HepG2 (cell line): Measurements from ENCODE around the gene CFAP54.

Experiments
- ATRX ChIP-seq: sonication (generic); formaldehyde crosslinking; IDR thresholded peaks from 2 replicates; pipeline ENCODE4 v1.4.0; 2020; ENCODE audit warnings: missing genetic modification reagents, borderline replicate concordance
- CEBPZ ChIP-seq: IDR thresholded peaks from 2 replicates; pipeline ENCODE4 v1.6.1; 2012; ENCODE audit warnings: low read length, improper control_type of control experiment
- NCOR1 ChIP-seq: fragments of 200-600 bp; sonication (generic); IDR thresholded peaks from 2 replicates; pipeline ENCODE4 v1.7.0; 2017; ENCODE audit warnings: antibody characterized with exemption, low read length, borderline replicate concordance
- NPAS2 ChIP-seq: sonication (generic); formaldehyde crosslinking; IDR thresholded peaks from 2 replicates; pipeline ENCODE4 v1.8.0; 2022; ENCODE audit warnings: mild to moderate bottlenecking, missing genetic modification reagents, borderline replicate concordance
- POLR2A ChIP-seq, 2 experiments: IDR thresholded peaks; 2 replicates each; pipeline ENCODE4 v1.6.1; 2011; ENCODE audit warnings: low read depth in 2 of 2, low read length in 2 of 2, mild to moderate bottlenecking in 1 of 2, moderate library complexity in 1 of 2; ENCODE audit not compliant: insufficient read depth in 1 of 2
- POLR2AphosphoS5 ChIP-seq: IDR thresholded peaks from 2 replicates; pipeline ENCODE4 v1.6.1; 2012; ENCODE audit warnings: low read depth, low read length
- SMC3 ChIP-seq: IDR thresholded peaks from 2 replicates; pipeline ENCODE4 v1.6.1; 2011; ENCODE audit warnings: low read length, improper control_type of control experiment
- ZBTB7B ChIP-seq: sonication (generic); formaldehyde crosslinking; IDR thresholded peaks from 2 replicates; pipeline ENCODE4 v1.4.0; 2020; ENCODE audit warnings: missing genetic modification reagents
- ZFP41 ChIP-seq: sonication (generic); formaldehyde crosslinking; IDR thresholded peaks from 2 replicates; pipeline ENCODE4 v1.4.0; 2020; ENCODE audit warnings: mild to moderate bottlenecking, missing genetic modification reagents, borderline replicate concordance
- ZNF451 ChIP-seq: sonication (generic); formaldehyde crosslinking; IDR thresholded peaks from 2 replicates; pipeline ENCODE4 v1.5.0; 2020; ENCODE audit warnings: mild to moderate bottlenecking, missing genetic modification reagents
- TF ChIP-seq, protein P1 (sequence below): sonication (generic); formaldehyde crosslinking; IDR thresholded peaks from 2 replicates; pipeline ENCODE4 v1.5.0; 2020; ENCODE audit warnings: mild to moderate bottlenecking, missing genetic modification reagents, moderate library complexity

DNA sequence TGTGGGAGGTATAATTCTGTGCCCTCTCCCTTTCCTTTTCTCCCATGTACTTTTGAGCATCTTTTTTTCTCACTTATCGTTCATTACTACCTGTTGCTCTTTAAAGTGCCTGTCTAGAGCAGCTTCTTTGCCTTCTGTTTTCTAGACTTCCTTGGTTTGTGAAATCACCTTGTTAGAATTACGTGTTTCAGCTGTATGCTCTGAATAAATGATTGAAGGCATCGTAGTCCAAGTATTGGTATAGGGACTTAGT, 419.0 kb downstream of the CFAP54 start:
- TF ChIP-seq, protein P1, sequence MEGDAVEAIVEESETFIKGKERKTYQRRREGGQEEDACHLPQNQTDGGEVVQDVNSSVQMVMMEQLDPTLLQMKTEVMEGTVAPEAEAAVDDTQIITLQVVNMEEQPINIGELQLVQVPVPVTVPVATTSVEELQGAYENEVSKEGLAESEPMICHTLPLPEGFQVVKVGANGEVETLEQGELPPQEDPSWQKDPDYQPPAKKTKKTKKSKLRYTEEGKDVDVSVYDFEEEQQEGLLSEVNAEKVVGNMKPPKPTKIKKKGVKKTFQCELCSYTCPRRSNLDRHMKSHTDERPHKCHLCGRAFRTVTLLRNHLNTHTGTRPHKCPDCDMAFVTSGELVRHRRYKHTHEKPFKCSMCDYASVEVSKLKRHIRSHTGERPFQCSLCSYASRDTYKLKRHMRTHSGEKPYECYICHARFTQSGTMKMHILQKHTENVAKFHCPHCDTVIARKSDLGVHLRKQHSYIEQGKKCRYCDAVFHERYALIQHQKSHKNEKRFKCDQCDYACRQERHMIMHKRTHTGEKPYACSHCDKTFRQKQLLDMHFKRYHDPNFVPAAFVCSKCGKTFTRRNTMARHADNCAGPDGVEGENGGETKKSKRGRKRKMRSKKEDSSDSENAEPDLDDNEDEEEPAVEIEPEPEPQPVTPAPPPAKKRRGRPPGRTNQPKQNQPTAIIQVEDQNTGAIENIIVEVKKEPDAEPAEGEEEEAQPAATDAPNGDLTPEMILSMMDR (CRISPR knock-in tag) = no peak
- TF ChIP-seq SMC3 = no peak
- no peak for TF ChIP-seq NPAS2
- TF ChIP-seq CEBPZ = no peak
- no peak for TF ChIP-seq ZNF451 (CRISPR knock-in tag)
- no peak for TF ChIP-seq POLR2AphosphoS5
- no peak for TF ChIP-seq ZFP41 (CRISPR knock-in tag)
- no peak for TF ChIP-seq ATRX (CRISPR knock-in tag)
- no peak for TF ChIP-seq ZBTB7B (CRISPR knock-in tag)
- no peak for TF ChIP-seq NCOR1
- no peak for TF ChIP-seq POLR2A (IDR thresholded peaks at IDR 0.05; ENCODE audit: insufficient read depth in 1 of 2, low read depth in 2 of 2, low read length in 2 of 2)
